ENCODE measurements around the gene NUDC. TPM values are rescaled to one million over a fixed set of nuclear protein-coding genes. Genes with fewer than 3 reads are reported as not detected.

The NUDC gene
- total RNA-seq, 1 donor from 2014 or later, result 19.2 TPM

GRCh38 chr1:26909951-26910342, 11.6 kb upstream of the NUDC start:
- Histone ChIP-seq H3K9me3 (no peaks in the 10 kb centered on the region), H3K4me1 (no peaks in the 10 kb centered on the region), H3K36me3 (no peaks in the 10 kb centered on the region), H3K27ac (no peak overlapping the region), H3K4me3 (no peak overlapping the region), H3K27me3 (no peaks in the 10 kb centered on the region)
- no peak for TF ChIP-seq CTCF (IDR thresholded peaks at IDR 0.05)
- no peak for DNase-seq (ENCODE audit: low spot score in 2 of 2)
- intact Hi-C loops (cut with DNase I), result no loop called here

- H3K36me3 ChIP-seq, result no peaks in the 10 kb centered on the region
- H3K4me1 ChIP-seq, result no peaks in the 10 kb centered on the region
- DNase-seq (ENCODE audit: low spot score in 2 of 2), result no peak
- no peak overlapping the region for H3K27ac ChIP-seq
- no peaks in the 10 kb centered on the region for H3K9me3 ChIP-seq
- intact Hi-C loops (cut with DNase I), result no loop called here
- TF ChIP-seq CTCF (IDR thresholded peaks at IDR 0.05), result no peak
- no peak overlapping the region for H3K4me3 ChIP-seq
- no peaks in the 10 kb centered on the region for H3K27me3 ChIP-seq
Observed at GRCh38 chr1:26910343-26911160, 11.0 kb upstream of the NUDC start.

GRCh38 chr1:26911399-26912146, 10.0 kb upstream of the NUDC start:
- no peak for TF ChIP-seq CTCF (IDR thresholded peaks at IDR 0.05)
- H3K27me3 ChIP-seq, result no peaks in the 10 kb centered on the region
- no peak overlapping the region for H3K27ac ChIP-seq
- no peaks in the 10 kb centered on the region for H3K4me1 ChIP-seq
- H3K36me3 ChIP-seq, result no peaks in the 10 kb centered on the region
- no peaks in the 10 kb centered on the region for H3K9me3 ChIP-seq
- no peak for DNase-seq (ENCODE audit: low spot score in 2 of 2)
- no peak overlapping the region for H3K4me3 ChIP-seq
- intact Hi-C loops (cut with DNase I), result no loop called here

GRCh38 chr1:26912147-26912490, 9.4 kb upstream of the NUDC start:
- H3K4me1 ChIP-seq, result no peaks in the 10 kb centered on the region
- intact Hi-C loops (cut with DNase I), result no loop called here
- H3K4me3 ChIP-seq, result no peak overlapping the region
- H3K27ac ChIP-seq, result no peak overlapping the region
- no peak for DNase-seq (ENCODE audit: low spot score in 2 of 2)
- TF ChIP-seq CTCF (IDR thresholded peaks at IDR 0.05), result no peak
- H3K36me3 ChIP-seq, result no peaks in the 10 kb centered on the region
- no peaks in the 10 kb centered on the region for H3K9me3 ChIP-seq
- H3K27me3 ChIP-seq, result no peaks in the 10 kb centered on the region

GRCh38 chr1:26913389-26913753, 8.2 kb upstream of the NUDC start:
- intact Hi-C loops (cut with DNase I), result no loop called here
- Histone ChIP-seq H3K36me3 (no peaks in the 10 kb centered on the region), H3K27ac (no peak overlapping the region), H3K4me3 (no peak overlapping the region), H3K4me1 (no peaks in the 10 kb centered on the region), H3K27me3 (no peaks in the 10 kb centered on the region), H3K9me3 (no peaks in the 10 kb centered on the region)
- no peak for DNase-seq (ENCODE audit: low spot score in 2 of 2)
- no peak for TF ChIP-seq CTCF (IDR thresholded peaks at IDR 0.05)

Data from ascending aorta (tissue), 2 donors.